SJCRH30 (cell line): ENCODE measurements around the gene RSKR. TPM values are rescaled to one million over a fixed set of nuclear protein-coding genes. Genes with fewer than 3 reads are reported as not detected.
"Not testable (repeated sequence)": the region's sequence is repeated elsewhere in the genome, so short reads cannot be mapped to it uniquely, and the experiment has no call there.

Experiments used
- DNase-seq, 2 experiments: peaks; one replicate each; pipeline ENCODE4 v3.0.0-alpha.2; 2015 to 2020
- H3K27ac ChIP-seq: fragments of 250-450 bp; sonication (Bioruptor Pico); 2 replicates; pipeline ENCODE4 v1.5.1; 2020; ENCODE audit warnings: mild to moderate bottlenecking, moderate library complexity
- H3K27me3 ChIP-seq: fragments of 250-450 bp; sonication (Bioruptor Pico); 2 replicates; pipeline ENCODE4 v1.5.1; 2020; ENCODE audit warnings: mild to moderate bottlenecking, moderate library complexity
- H3K36me3 ChIP-seq: fragments of 250-450 bp; sonication (Bioruptor Pico); 2 replicates; pipeline ENCODE4 v1.5.1; 2020; ENCODE audit warnings: mild to moderate bottlenecking, moderate library complexity
- H3K4me1 ChIP-seq: fragments of 250-450 bp; sonication (Bioruptor Pico); 2 replicates; pipeline ENCODE4 v1.5.1; 2020; ENCODE audit warnings: mild to moderate bottlenecking, moderate library complexity
- H3K4me3 ChIP-seq: fragments of 250-450 bp; sonication (Bioruptor Pico); 2 replicates; pipeline ENCODE4 v1.5.1; 2020; ENCODE audit warnings: mild to moderate bottlenecking, moderate library complexity
- H3K9me3 ChIP-seq: fragments of 250-450 bp; sonication (Bioruptor Pico); replicated peaks from 2 replicates; pipeline ENCODE4 v1.5.1; 2020; ENCODE audit warnings: mild to moderate bottlenecking, moderate library complexity
- total RNA-seq: library from RNA; depleted of rRNA; stranded (reverse); fragments of >200 nt; shearing (Covaris generic); gene quantifications from 2 replicates; pipeline ENCODE4 v1.2.3, GENCODE V29; 2014; rRNA removed

Gene RSKR, protein sequence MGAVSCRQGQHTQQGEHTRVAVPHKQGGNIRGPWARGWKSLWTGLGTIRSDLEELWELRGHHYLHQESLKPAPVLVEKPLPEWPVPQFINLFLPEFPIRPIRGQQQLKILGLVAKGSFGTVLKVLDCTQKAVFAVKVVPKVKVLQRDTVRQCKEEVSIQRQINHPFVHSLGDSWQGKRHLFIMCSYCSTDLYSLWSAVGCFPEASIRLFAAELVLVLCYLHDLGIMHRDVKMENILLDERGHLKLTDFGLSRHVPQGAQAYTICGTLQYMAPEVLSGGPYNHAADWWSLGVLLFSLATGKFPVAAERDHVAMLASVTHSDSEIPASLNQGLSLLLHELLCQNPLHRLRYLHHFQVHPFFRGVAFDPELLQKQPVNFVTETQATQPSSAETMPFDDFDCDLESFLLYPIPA
- 16.1 and 19.9 TPM in 2 replicates for total RNA-seq

DNA sequence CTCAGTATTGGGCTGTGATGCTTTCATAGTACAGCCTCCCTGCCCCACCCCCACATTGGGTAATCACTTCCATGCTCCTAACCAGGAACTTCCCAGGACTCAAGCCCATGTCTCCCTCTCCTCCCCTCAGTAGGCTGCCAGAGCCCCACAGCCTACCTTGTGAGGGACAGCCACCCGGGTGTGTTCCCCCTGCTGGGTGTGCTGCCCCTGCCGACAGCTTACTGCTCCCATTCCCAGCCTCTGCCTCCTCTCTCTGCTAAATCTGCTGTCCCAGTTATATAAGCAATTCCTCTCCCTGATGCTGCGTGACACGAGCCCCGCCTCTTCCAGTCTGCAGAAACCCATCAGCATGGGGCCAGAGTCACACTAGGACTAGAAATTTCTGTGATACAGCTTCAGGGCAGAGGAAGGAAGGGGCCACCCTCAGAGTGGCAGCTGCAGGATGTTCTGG lies at the start of gene RSKR:
Gene RSKR (minus strand): TSS at position 255 of the 451 bp plus-strand sequence. CDS start 24 bp downstream, at position 231.
- Histone ChIP-seq H3K27me3 (no peaks in the 10 kb centered on the region), H3K4me3 (no peak within 1 kb of the TSS), H3K9me3 (no peaks in the 10 kb centered on the region), H3K36me3 (peaks cover 65% of the 10 kb centered on the region), H3K4me1 (no peaks in the 10 kb centered on the region), H3K27ac (no peak within 1 kb of the TSS)
- no peak for DNase-seq

DNA sequence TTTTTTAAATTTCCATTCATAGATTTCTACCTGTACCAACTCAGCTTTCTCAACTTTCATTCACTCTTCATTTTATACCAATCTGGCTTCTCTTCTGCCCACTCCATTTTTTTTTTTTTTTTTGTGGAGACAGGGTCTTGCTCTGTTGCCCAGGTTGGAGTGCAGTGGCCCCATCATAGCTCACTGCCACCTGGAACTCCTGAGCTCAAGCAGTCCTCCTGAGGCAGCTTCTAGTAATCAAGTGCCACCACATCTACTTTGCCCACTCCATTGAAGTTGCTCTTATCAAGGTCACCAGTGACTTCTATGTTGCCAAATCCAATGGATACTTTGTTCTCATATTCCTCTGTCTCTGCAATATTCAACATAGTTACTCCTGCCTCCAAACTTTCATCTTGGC lies 49.7 kb upstream of the RSKR start:
- Histone ChIP-seq H3K9me3 (0 out of 2 replicates have a peak, but pooled peaks cover 4% of the 10 kb centered on the region), H3K27ac (no peak overlapping the region), H3K4me3 (no peak overlapping the region), H3K27me3 (no peaks in the 10 kb centered on the region), H3K36me3 (peaks cover 30% of the 10 kb centered on the region), H3K4me1 (peaks cover 7% of the 10 kb centered on the region)
- no peak for DNase-seq

DNA sequence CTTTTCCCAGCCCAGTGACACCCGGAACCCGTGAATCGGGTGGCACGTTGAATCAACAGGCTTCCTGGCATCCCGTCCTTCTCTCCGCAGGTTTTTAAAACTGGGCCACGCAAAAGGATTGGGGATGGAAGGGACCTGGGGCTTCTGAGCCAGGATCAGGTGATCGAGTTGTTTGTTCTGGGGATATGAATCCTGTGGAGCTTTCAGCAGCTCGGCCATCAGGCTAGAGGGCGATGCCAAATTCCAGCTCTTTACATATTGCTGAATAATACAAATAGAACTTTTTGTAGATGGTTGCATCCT lies 48.5 kb upstream of the RSKR start:
- DNase-seq, result no peak
- Histone ChIP-seq H3K36me3 (peaks cover 34% of the 10 kb centered on the region), H3K9me3 (0 out of 2 replicates have a peak, but pooled peaks cover 4% of the 10 kb centered on the region), H3K27ac (peak overlapping the region; percentile 76), H3K4me3 (peak overlapping the region; percentile 89), H3K4me1 (peaks cover 7% of the 10 kb centered on the region), H3K27me3 (no peaks in the 10 kb centered on the region)

DNA sequence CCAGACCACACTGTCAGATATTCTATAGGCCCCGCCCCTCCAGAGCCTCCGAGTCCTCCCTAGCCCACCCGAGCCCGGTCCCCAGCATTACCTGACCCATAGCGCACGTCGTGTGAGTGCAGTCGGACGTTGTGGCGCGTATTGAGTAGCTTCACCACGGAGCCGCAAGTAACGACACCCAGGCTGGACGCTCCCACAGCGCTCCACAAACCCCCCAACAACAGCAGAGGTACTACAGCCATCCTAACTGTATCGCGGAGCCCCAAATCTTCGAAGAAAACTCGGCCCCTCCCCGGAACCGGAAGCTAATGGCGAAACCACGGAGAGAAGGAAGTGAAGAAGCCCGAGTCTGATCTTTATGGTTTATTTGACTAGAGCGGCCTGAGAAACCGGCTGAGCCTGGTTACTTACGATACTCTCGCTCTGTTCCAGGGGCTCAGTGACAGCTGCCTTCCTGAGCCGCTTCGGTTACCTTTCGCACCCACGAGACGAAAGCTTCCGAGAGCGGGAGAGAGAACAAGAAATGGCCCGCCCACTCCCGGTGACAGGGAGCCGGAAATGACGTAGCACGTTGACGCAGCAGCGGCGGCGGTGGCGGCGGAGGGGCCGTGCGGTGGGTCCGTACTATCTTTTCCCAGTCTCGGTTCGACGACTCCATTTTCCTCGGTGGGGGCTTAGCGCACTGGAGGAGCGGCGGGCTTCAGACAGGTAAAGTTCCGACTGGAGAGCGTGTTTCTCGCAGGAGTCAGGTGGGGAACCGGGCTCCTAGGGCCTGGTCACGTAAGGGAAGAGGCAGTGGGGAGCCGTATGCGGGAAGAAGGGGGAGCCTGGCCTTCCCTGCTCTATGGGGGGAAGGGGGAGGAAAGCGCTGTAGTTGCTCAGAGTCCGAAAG lies 47.9 kb upstream of the RSKR start, which contains the start of the genes SDF2 and SUPT6H:
Gene SDF2 (minus strand): TSS at position 272 of the 892 bp plus-strand sequence. CDS start 30 bp downstream, at position 242.
Gene SUPT6H (plus strand): TSS at position 571 of the 892 bp plus-strand sequence. CDS start 11,197 bp downstream, outside the sequence.
- peaks cover 37% of the 10 kb centered on the region for H3K36me3 ChIP-seq
- peaks cover 7% of the 10 kb centered on the region for H3K4me1 ChIP-seq
- H3K9me3 ChIP-seq, result 0 out of 2 replicates have a peak, but pooled peaks cover 4% of the 10 kb centered on the region
- H3K27me3 ChIP-seq, result no peaks in the 10 kb centered on the region
- peak within 1 kb of the TSS; percentile 89 for H3K4me3 ChIP-seq
- peak; percentile 92 to 95 for DNase-seq
- H3K27ac ChIP-seq, result peak within 1 kb of the TSS; percentile 76

DNA sequence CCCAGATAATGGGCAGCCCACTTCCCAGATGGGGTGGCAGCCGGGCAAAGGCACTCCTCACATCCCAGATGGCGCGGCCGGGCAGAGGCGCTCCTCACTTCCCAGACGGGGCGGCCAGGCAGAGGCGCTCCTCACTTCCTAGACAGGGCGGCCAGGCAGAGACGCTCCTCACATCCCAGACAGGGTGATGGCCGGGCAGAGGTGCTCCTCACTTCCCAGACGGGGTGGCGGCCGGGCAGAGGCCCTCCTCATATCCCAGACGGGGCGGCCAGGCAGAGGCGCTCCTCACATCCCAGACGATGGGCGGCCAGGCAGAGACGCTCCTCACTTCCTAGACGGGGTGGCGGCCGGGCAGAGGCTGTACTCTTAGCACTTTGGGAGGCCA lies 45.5 kb upstream of the RSKR start:
- H3K27me3 ChIP-seq, H3K4me1 ChIP-seq, H3K27ac ChIP-seq, H3K9me3 ChIP-seq, DNase-seq, H3K4me3 ChIP-seq: not testable (repeated sequence)
- peaks cover 26% of the 10 kb centered on the region for H3K36me3 ChIP-seq

DNA sequence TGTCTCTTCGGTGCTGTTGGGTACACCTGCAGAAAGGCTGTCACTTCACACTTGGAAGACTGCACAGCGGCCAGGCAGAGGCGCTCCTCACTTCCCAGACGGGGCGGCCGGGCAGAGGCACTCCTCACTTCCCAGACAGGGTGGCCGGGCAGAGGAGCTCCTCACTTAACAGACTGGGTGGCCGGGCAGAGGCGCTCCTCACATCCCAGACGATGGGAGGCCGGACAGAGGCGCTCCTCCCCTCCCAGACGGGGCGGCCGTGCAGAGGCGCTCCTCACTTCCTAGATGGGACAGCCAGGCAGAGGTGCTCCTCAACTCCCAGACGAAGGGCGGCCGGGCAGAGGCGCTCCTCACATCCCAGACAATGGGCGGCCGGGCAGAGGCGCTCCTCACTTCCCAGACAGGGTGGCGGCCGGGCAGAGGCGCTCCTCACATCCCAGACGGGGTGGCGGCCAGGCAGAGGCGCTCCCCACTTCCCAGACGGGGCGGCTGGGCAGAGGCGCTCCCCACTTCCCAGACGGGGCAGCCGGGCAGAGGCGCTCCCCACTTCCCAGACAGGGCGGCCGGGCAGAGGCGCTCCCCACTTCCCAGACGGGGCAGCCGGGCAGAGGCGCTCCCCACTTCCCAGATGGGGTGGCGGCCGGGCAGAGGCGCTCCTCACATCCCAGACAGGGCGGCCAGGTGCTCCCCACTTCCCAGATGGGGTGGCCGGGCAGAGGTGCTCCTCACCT lies 44.9 kb upstream of the RSKR start:
- not testable (repeated sequence) for H3K4me3 ChIP-seq, H3K27ac ChIP-seq, H3K9me3 ChIP-seq, H3K27me3 ChIP-seq, H3K4me1 ChIP-seq, DNase-seq
- peaks cover 23% of the 10 kb centered on the region for H3K36me3 ChIP-seq

DNA sequence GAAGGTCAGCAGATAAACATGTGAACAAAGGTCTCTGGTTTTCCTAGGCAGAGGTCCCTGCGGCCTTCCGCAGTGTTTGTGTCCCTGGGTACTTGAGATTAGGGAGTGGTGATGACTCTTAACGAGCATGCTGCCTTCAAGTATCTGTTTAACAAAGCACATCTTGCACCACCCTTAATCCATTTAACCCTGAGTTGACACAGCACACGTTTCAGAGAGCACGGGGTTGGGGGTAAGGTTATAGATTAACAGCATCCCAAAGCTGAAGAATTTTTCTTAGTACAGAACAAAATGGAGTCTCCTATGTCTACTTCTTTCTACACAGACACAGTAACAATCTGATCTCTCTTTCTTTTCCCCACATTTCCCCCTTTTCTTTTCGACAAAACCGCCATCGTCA lies 44.4 kb upstream of the RSKR start:
- not testable (repeated sequence) for H3K4me3 ChIP-seq, DNase-seq
- H3K36me3 ChIP-seq, result peaks cover 27% of the 10 kb centered on the region

DNA sequence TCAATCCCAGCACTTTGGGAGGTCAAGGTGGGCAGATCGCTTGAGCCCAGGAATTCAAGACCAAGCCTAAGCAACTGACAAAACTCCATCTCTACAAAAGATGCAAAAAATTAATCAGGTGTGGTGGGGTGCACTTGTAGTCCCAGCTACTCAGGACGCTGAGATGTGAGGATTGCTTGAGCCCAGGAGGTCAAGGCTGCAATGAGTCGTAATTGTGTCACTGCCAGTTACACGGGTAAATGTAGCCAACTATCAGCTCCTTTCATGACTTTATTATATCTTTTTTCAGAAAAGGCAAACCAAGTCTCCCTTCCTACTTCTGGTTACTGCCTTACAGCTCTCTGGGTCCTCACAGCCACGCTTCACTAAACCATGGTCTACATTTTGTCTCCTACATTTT lies 43.8 kb upstream of the RSKR start:
- Histone ChIP-seq H3K27ac (no peak overlapping the region), H3K36me3 (peaks cover 30% of the 10 kb centered on the region), H3K4me1 (peaks cover under 1% of the 10 kb centered on the region; the same call in 1 of the 2 replicates), H3K9me3 (0 out of 2 replicates have a peak, but pooled peaks cover 4% of the 10 kb centered on the region), H3K4me3 (no peak overlapping the region), H3K27me3 (no peaks in the 10 kb centered on the region)
- no peak for DNase-seq

More for the DNA sequence above, 44.4 kb upstream of the RSKR start:
- not testable (repeated sequence) for H3K27ac ChIP-seq, H3K4me1 ChIP-seq, H3K27me3 ChIP-seq, H3K9me3 ChIP-seq

DNA sequence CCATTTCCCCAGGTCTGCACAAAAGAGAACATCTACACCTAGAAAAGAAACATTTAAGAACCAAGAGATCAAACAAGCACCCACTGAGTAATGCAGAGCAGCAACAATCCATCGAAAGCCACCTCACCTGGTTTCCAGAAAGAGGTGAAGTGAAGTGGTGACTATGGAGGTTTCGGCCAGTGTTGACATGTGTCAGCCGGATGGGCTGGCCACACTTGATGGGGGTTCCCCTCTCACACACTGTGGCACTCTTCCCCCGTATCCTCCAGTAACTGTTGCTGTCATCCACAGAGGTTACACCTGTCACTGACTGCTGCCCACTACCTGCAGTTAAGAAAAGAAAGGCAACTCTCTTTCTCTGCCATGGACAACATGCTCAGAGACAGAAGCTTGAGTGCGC lies 41.2 kb upstream of the RSKR start:
- H3K27me3 ChIP-seq, result no peaks in the 10 kb centered on the region
- H3K9me3 ChIP-seq, result no peaks in the 10 kb centered on the region
- H3K4me3 ChIP-seq, result no peak overlapping the region
- no peak for DNase-seq
- H3K36me3 ChIP-seq, result peaks cover 32% of the 10 kb centered on the region
- no peaks in the 10 kb centered on the region for H3K4me1 ChIP-seq
- no peak overlapping the region for H3K27ac ChIP-seq

DNA sequence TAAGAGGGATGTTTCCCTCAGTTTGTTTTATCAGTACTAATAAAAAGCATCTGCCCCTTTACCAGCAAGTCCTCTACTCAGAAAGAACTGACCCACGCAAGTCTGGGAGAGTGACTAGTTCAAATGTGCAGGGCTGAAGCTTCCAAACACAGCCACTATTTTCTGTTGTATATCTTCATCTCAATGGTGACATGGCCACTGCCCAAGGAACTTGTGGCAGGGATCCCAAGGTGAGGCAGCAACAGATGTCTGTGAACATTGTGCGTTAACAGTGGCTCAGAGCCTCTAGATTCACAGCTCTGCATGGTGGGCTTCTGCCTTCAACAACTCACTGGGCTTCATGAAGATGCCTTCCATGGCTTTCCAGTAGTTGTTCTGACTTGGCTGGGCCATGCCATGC lies 34.7 kb upstream of the RSKR start:
- H3K36me3 ChIP-seq, result peaks cover 22% of the 10 kb centered on the region
- no peak overlapping the region for H3K4me3 ChIP-seq
- DNase-seq, result no peak
- peaks cover 5% of the 10 kb centered on the region for H3K4me1 ChIP-seq
- no peak overlapping the region for H3K27ac ChIP-seq
- H3K27me3 ChIP-seq, result no peaks in the 10 kb centered on the region
- H3K9me3 ChIP-seq, result no peaks in the 10 kb centered on the region

DNA sequence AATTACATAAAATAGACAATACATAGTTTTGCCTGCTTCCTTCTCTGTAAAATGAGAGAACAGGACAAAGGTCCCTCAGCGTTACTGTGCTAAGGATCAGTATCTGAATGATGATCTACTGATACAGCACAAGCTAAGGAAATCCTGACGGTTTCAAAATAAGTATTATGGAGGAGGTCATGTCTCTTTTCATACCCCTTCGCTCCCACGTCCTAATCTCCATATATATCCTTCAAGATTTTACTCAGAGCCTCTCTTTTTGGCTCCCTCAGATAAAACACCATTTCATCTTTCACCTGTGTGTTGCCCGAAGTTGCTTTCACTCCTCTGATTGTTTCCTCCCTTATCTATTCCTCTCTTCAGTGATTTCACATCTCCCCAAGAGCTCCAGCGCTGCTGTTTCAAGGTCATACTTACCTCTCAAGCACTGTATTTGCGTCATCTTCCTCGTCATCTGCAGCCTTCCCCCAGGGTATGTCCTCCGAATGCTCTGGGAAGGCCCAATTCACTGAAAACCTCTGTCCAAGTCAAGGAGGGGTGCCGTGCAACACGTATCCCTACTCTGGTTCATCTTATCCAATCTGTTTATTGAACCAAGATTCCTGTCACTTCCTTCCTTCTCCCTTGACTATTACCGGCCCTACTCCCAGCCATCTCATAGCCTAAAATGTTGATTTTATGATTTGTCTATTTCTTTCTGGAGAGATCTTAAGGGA lies 32.2 kb upstream of the RSKR start:
- no peak overlapping the region for H3K27ac ChIP-seq
- H3K4me1 ChIP-seq, result peaks cover 9% of the 10 kb centered on the region
- H3K9me3 ChIP-seq, result no peaks in the 10 kb centered on the region
- H3K27me3 ChIP-seq, result no peaks in the 10 kb centered on the region
- H3K36me3 ChIP-seq, result peaks cover 35% of the 10 kb centered on the region
- no peak for DNase-seq
- no peak overlapping the region for H3K4me3 ChIP-seq

DNA sequence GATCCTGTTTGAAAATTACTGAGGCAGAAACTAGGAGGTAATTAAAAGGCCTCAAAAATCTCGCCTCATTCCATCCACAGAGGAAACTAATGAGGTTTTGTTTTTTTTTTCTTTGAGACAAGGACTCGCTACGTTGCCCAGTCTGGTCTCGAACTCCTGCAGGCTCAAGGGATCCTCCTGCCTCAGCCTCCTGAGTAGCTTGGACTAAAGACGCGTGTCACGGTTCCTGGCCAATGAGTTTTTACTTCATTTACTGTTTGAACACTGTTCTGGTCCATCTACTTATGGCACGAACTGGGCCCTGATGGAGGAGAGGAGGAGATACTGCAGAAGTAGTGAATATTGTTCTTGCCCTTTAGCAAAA lies 31.6 kb upstream of the RSKR start:
- Histone ChIP-seq H3K4me1 (peaks cover 9% of the 10 kb centered on the region), H3K9me3 (no peaks in the 10 kb centered on the region), H3K4me3 (peak overlapping the region; percentile 73), H3K27ac (peak overlapping the region; percentile 40; the same call in 1 of the 2 replicates), H3K27me3 (no peaks in the 10 kb centered on the region), H3K36me3 (peaks cover 42% of the 10 kb centered on the region)
- no peak for DNase-seq

DNA sequence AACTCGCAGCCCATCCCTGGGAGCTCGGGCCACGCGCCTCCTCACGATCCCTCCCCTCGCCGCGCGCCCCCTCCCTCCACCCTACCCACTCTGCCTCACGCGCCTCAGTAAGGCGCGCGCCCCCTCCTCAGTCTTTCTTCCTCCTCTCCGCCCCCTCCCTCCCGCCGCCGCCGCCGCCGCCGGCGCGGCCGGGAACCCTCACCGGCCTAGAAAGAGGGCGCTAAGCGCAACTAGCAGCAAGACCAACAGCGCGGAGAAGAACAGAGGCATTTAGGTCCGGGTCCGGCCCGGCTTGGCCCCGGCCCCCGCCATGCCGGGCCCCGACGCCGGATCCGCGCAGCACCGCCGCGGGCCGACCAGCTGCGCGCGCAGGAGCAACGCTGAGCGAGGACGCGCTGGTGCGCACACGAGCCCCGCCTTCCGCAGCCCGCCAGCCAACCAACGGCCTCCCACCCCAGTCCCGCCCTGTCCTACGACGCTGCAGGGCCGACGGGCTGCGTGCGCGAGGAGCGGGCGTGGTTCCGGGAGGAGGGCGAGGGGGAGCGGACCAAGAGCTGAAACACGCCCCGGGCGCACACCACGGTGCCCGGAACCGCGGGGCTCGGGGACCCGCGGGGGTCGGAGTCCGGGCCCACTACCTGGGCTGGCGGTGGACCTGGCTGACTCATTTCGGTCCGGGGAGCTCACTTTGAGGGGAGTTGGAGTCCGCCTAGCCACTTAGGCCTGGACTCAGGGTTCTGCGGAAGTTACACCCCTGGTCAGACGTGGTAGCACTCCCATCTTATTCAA lies 31.0 kb upstream of the RSKR start, which contains the start of gene BLTP2:
Gene BLTP2 (minus strand): TSS at position 372 of the 789 bp plus-strand sequence. CDS start 102 bp downstream, at position 270.
- Histone ChIP-seq H3K4me3 (peak within 1 kb of the TSS; percentile 73), H3K4me1 (peaks cover 9% of the 10 kb centered on the region), H3K27me3 (no peaks in the 10 kb centered on the region), H3K27ac (peak within 1 kb of the TSS; percentile 40; the same call in 1 of the 2 replicates), H3K36me3 (peaks cover 47% of the 10 kb centered on the region), H3K9me3 (no peaks in the 10 kb centered on the region)
- DNase-seq, result peak; percentile 96 to 97
